Parathyroid adenoma (tissue), 2 donors: Measurements from ENCODE around the gene TBC1D2.

Source experiments
- H2AFZ ChIP-seq: fragments of 300-600 bp; sonication (generic); one replicate; pipeline ENCODE4 v1.7.0; 2017; ENCODE audit warnings: antibody characterized with exemption, mild to moderate bottlenecking
- H3K27ac ChIP-seq: fragments of 300-600 bp; sonication (generic); one replicate; pipeline ENCODE4 v1.7.0; 2017
- H3K27me3 ChIP-seq: fragments of 300-600 bp; sonication (generic); one replicate; pipeline ENCODE4 v1.7.0; 2017; ENCODE audit warnings: low read length; ENCODE audit not compliant: control insufficient read depth, insufficient read depth
- H3K36me3 ChIP-seq: fragments of 300-600 bp; sonication (generic); one replicate; pipeline ENCODE4 v1.7.0; 2017; ENCODE audit warnings: low read length; ENCODE audit not compliant: control insufficient read depth, insufficient read depth
- H3K4me1 ChIP-seq: fragments of 300-600 bp; sonication (generic); one replicate; pipeline ENCODE4 v1.7.0; 2017; ENCODE audit warnings: control low read depth
- H3K4me2 ChIP-seq: fragments of 300-600 bp; sonication (generic); one replicate; pipeline ENCODE4 v1.7.0; 2017; ENCODE audit warnings: low read length
- H3K4me3 ChIP-seq: fragments of 300-600 bp; sonication (generic); one replicate; pipeline ENCODE4 v1.7.0; 2017; ENCODE audit warnings: low read depth, low read length
- H3K79me2 ChIP-seq: fragments of 300-600 bp; sonication (generic); one replicate; pipeline ENCODE4 v1.7.0; 2017; ENCODE audit warnings: control low read depth
- H3K9ac ChIP-seq: fragments of 300-600 bp; sonication (generic); one replicate; pipeline ENCODE4 v1.7.0; 2017; ENCODE audit warnings: mild to moderate bottlenecking
- H3K9me3 ChIP-seq: fragments of 300-600 bp; sonication (generic); one replicate; pipeline ENCODE4 v1.7.0; 2017; ENCODE audit warnings: low read length; ENCODE audit not compliant: control insufficient read depth
- TF ChIP-seq, protein P1 (sequence below): fragments of 300-600 bp; sonication (generic); IDR thresholded peaks from one replicate; pipeline ENCODE4 v1.7.0; 2017; ENCODE audit warnings: antibody characterized with exemption, mild to moderate bottlenecking
- donor health status: primary hyperparathyroidism.

The TBC1D2 gene

DNA sequence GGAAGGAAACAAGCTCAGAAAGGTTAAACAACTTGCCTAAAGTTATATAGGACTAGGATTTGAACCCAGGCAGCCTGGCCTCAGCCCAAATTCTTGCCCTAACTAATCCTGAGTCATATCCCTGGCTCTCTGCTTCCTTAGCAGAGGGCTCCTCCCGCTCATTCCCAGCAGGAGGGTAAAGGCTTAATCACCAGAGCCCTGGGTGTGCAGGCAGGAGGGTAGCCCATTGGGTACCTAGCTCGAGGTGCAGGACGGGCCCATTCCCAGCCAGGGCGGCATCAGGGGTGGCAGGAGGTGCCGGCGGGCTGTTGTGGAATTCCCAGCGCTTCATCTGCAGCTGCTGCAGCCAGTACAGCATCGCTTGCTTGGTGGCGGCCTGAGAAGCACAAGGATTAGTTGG, 3.9 kb downstream of the TBC1D2 start:
- Histone ChIP-seq H3K79me2 (no peaks in the 10 kb centered on the region), H3K27ac (no peak overlapping the region), H2AFZ (no peak overlapping the region), H3K4me3 (no peak overlapping the region), H3K4me2 (no peak overlapping the region), H3K9ac (no peak overlapping the region), H3K9me3 (no peaks in the 10 kb centered on the region), H3K27me3 (no peaks in the 10 kb centered on the region), H3K36me3 (no peaks in the 10 kb centered on the region), H3K4me1 (no peaks in the 10 kb centered on the region)
- TF ChIP-seq, protein P1, sequence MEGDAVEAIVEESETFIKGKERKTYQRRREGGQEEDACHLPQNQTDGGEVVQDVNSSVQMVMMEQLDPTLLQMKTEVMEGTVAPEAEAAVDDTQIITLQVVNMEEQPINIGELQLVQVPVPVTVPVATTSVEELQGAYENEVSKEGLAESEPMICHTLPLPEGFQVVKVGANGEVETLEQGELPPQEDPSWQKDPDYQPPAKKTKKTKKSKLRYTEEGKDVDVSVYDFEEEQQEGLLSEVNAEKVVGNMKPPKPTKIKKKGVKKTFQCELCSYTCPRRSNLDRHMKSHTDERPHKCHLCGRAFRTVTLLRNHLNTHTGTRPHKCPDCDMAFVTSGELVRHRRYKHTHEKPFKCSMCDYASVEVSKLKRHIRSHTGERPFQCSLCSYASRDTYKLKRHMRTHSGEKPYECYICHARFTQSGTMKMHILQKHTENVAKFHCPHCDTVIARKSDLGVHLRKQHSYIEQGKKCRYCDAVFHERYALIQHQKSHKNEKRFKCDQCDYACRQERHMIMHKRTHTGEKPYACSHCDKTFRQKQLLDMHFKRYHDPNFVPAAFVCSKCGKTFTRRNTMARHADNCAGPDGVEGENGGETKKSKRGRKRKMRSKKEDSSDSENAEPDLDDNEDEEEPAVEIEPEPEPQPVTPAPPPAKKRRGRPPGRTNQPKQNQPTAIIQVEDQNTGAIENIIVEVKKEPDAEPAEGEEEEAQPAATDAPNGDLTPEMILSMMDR, result no peak

DNA sequence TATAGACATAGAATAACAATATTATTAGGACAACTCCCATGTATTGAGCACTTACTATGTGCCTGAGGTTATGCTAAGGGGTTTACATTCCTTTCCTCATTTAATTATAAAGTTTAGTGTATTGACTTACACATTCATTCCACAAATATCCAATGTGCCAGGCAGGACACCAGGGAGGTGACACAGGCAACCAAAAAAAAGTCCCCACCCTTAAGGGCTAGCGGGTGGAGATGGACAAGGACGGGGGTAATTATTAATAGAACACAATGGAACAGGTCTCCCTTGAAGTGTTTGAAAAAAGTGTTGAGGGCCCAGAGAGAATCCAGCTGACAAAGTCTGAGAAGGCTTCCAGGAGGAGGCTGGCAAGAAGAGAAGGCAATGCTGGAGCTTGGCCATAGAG, 5.7 kb downstream of the TBC1D2 start:
- H3K4me3 ChIP-seq, result no peak overlapping the region
- no peaks in the 10 kb centered on the region for H3K4me1 ChIP-seq
- H3K27ac ChIP-seq, result no peak overlapping the region
- no peak overlapping the region for H2AFZ ChIP-seq
- TF ChIP-seq, protein P1, result no peak
- no peaks in the 10 kb centered on the region for H3K27me3 ChIP-seq
- H3K9me3 ChIP-seq, result no peaks in the 10 kb centered on the region
- no peak overlapping the region for H3K4me2 ChIP-seq
- no peaks in the 10 kb centered on the region for H3K79me2 ChIP-seq
- H3K36me3 ChIP-seq, result no peaks in the 10 kb centered on the region
- H3K9ac ChIP-seq, result no peak overlapping the region

DNA sequence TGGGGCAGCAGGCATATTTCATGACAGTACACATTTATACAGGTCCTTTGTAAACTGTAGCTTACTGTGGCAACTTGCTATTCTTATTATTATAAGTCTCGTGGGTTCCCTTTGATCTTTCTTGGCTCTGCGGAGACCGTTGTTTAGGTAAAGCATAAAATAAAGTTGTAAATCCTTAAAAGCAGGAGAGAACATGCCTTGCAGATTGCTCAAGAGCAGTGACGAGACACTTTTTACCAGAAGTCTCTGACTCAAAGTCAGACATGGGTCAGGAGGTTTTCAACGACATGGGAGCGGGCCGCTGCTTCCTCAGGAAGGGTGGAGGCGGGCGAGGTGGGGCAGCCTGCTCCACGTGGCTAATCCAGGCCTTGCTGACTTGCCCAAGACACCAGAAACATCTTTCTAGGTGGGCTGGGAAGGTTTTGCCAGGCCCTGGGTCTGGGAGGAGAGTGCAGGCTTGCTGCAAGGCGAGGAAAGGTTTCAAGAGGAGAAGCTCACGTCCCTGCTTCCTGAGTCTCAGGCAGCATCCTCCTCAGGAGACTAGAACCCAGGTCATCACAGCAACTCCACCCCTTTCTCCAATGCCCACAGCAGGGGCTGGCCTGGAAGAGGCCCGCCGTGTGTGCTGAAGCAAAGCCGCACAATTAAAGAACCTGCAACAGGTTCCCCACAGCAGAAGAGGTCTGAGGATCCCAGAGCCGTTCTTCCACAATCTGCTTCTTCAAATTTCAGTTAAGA, 6.5 kb downstream of the TBC1D2 start:
- H3K9ac ChIP-seq, result no peak overlapping the region
- no peak overlapping the region for H3K4me2 ChIP-seq
- no peaks in the 10 kb centered on the region for H3K27me3 ChIP-seq
- TF ChIP-seq, protein P1, result no peak
- H3K4me3 ChIP-seq, result no peak overlapping the region
- H3K9me3 ChIP-seq, result no peaks in the 10 kb centered on the region
- no peaks in the 10 kb centered on the region for H3K36me3 ChIP-seq
- H2AFZ ChIP-seq, result no peak overlapping the region
- no peaks in the 10 kb centered on the region for H3K79me2 ChIP-seq
- no peaks in the 10 kb centered on the region for H3K4me1 ChIP-seq
- no peak overlapping the region for H3K27ac ChIP-seq

DNA sequence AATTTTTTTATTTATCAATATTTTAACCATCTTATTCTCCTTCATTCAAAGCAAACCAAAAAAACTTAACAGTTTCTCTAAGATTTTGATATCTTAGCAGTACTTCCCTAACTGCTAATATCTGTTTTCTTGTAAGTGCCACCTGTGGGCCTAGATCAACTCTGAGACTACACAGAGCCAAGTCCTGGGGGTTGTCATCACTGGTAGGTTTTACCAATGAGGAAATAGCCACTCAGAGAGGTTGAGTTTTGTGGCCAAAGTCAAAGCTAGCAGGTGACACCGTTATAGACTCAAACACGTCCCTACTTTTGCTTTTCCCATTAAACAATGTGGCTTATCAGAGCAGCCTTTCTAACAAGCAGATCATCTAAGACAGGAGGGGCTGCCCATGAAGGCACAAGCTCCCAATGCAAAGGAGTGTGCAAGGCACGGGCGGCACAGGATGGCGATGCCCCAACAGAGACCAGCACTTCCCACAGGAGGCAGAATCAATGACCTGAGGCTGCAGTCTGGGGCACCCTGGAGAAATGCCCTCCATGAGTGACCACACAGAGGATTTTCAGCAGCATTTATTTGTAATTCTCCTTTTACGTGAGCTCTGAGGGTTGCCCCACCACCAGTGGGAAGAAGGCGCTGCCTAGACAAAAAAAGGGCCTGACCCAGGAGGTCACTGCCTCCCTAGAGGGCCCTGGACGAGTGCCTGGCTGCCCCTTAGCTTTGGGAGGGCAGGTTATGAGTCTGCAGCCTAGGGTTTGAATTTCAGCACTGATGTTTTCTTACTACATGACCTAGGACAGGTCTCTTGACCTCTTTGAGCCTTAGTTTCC, 7.4 kb downstream of the TBC1D2 start:
- no peak overlapping the region for H3K9ac ChIP-seq
- H3K27me3 ChIP-seq, result no peaks in the 10 kb centered on the region
- H3K4me3 ChIP-seq, result no peak overlapping the region
- H3K4me2 ChIP-seq, result no peak overlapping the region
- H3K4me1 ChIP-seq, result no peaks in the 10 kb centered on the region
- no peaks in the 10 kb centered on the region for H3K9me3 ChIP-seq
- TF ChIP-seq, protein P1, result no peak
- H3K36me3 ChIP-seq, result no peaks in the 10 kb centered on the region
- no peaks in the 10 kb centered on the region for H3K79me2 ChIP-seq
- H3K27ac ChIP-seq, result no peak overlapping the region
- H2AFZ ChIP-seq, result no peak overlapping the region
